HCT116 (cell line): Measurements from ENCODE around the gene BMP5.

Source experiments
- POLR2AphosphoS5 ChIP-seq: IDR thresholded peaks from 2 replicates; pipeline ENCODE4 v1.6.1; 2011; ENCODE audit warnings: mild to moderate bottlenecking, low read depth, low read length, moderate library complexity
- TF ChIP-seq, protein P1 (sequence below), 3 experiments: fragments of 200-600 bp in 1 of 3; sonication (generic) in 1 of 3; IDR thresholded peaks in 2 of 3; conservative IDR thresholded peaks in 1 of 3; 2 replicates each; pipeline ENCODE4 v1.5.1; 2012 to 2017; ENCODE audit warnings: low read depth in 2 of 3, low read length in 2 of 3, antibody characterized with exemption in 1 of 3, borderline replicate concordance in 1 of 3, control low read depth in 1 of 3, mild to moderate bottlenecking in 1 of 3, mixed read lengths in 1 of 3, mixed run types in 1 of 3, moderate library complexity in 1 of 3; ENCODE audit not compliant: insufficient read depth in 1 of 3
- TF ChIP-seq, protein P2 (sequence below): IDR thresholded peaks from 2 replicates; pipeline ENCODE4 v1.6.1; 2012; ENCODE audit warnings: low read depth

DNA sequence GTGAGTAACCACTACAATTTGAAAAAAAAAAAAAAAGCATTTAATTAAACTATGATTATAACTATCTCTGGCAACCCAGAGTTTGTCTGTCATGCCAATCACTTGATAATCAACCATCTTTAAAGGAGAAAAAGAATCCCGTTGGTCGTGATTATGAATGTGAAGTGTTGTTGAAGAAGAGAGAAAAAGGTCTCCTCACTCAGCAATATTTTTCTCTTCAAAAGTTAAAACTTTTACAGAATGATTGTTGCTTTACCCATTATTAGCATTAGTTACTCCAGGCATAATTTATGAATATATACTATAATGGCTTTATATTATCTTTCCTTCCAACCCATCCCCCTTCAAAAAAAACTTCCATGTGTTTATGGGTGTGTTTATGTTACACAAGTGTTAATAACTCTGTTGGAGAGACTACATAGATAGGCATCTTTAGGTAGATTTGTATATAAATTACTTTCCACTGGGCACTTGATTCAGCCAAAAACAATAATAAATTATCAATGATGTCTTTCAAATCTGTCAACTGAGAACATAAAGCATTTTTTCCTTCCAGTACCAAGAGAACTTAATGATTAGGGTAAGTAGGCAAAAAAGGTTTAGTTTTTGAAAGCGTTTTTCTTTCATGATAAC is 5.1 kb downstream of the BMP5 start:
- TF ChIP-seq, protein P1, sequence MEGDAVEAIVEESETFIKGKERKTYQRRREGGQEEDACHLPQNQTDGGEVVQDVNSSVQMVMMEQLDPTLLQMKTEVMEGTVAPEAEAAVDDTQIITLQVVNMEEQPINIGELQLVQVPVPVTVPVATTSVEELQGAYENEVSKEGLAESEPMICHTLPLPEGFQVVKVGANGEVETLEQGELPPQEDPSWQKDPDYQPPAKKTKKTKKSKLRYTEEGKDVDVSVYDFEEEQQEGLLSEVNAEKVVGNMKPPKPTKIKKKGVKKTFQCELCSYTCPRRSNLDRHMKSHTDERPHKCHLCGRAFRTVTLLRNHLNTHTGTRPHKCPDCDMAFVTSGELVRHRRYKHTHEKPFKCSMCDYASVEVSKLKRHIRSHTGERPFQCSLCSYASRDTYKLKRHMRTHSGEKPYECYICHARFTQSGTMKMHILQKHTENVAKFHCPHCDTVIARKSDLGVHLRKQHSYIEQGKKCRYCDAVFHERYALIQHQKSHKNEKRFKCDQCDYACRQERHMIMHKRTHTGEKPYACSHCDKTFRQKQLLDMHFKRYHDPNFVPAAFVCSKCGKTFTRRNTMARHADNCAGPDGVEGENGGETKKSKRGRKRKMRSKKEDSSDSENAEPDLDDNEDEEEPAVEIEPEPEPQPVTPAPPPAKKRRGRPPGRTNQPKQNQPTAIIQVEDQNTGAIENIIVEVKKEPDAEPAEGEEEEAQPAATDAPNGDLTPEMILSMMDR (IDR thresholded peaks at IDR 0.05 in 2 of 3, conservative IDR thresholded peaks at IDR 0.05 in 1 of 3; ENCODE audit: borderline replicate concordance in 1 of 3, insufficient read depth in 1 of 3, low read depth in 2 of 3, low read length in 2 of 3) = no peak
- TF ChIP-seq, protein P2, sequence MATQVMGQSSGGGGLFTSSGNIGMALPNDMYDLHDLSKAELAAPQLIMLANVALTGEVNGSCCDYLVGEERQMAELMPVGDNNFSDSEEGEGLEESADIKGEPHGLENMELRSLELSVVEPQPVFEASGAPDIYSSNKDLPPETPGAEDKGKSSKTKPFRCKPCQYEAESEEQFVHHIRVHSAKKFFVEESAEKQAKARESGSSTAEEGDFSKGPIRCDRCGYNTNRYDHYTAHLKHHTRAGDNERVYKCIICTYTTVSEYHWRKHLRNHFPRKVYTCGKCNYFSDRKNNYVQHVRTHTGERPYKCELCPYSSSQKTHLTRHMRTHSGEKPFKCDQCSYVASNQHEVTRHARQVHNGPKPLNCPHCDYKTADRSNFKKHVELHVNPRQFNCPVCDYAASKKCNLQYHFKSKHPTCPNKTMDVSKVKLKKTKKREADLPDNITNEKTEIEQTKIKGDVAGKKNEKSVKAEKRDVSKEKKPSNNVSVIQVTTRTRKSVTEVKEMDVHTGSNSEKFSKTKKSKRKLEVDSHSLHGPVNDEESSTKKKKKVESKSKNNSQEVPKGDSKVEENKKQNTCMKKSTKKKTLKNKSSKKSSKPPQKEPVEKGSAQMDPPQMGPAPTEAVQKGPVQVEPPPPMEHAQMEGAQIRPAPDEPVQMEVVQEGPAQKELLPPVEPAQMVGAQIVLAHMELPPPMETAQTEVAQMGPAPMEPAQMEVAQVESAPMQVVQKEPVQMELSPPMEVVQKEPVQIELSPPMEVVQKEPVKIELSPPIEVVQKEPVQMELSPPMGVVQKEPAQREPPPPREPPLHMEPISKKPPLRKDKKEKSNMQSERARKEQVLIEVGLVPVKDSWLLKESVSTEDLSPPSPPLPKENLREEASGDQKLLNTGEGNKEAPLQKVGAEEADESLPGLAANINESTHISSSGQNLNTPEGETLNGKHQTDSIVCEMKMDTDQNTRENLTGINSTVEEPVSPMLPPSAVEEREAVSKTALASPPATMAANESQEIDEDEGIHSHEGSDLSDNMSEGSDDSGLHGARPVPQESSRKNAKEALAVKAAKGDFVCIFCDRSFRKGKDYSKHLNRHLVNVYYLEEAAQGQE = no peak
- TF ChIP-seq POLR2AphosphoS5 = no peak
